GM12875 (cell line): ENCODE measurements around the gene ATF1.

Experiments used
- H3K4me3 ChIP-seq: one replicate; pipeline ENCODE4 v1.5.1; 2011; ENCODE audit warnings: low read depth, low read length, control low read depth
- CTCF ChIP-seq: IDR thresholded peaks from 2 replicates; pipeline ENCODE4 v1.5.1; 2011; ENCODE audit warnings: low read depth, mild to moderate bottlenecking, control low read depth, inconsistent platforms, low read length, moderate library complexity, borderline replicate concordance; ENCODE audit not compliant: insufficient read depth

Gene ATF1

GRCh38 chr12:50725011-50725942 is 38.6 kb upstream of the ATF1 start:
- TF ChIP-seq CTCF, result no peak
- H3K4me3 ChIP-seq, result no peak overlapping the region

- TF ChIP-seq CTCF, result no peak
- no peak overlapping the region for H3K4me3 ChIP-seq
These were observed 36.4 kb upstream of the ATF1 start for GRCh38 chr12:50727466-50727865.

GRCh38 chr12:50728417-50728816 is 35.5 kb upstream of the ATF1 start:
- no peak for TF ChIP-seq CTCF
- H3K4me3 ChIP-seq, result no peak overlapping the region

DNA sequence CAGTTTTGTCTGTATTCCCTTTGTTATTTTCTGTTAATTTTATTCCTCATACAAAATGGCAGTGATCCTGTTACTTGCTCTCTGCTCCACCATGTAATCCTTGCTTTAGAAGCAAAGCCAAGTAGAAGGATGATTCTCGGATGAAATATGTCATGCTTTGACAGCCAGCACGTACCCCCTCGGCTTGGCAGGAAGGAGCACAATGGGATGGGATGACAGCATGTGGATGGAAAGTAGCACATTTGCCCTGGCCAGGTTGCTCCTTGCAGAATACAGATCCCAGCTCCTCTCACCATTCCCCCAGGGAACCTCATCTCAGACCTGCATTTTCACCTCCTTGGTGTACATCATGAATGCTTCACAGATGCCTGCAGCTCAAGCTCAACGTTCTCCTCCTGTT is 35.1 kb upstream of the ATF1 start:
- H3K4me3 ChIP-seq, result no peak overlapping the region
- no peak for TF ChIP-seq CTCF

- H3K4me3 ChIP-seq, result no peak overlapping the region
- TF ChIP-seq CTCF, result no peak
These were observed 31.3 kb upstream of the ATF1 start for GRCh38 chr12:50732591-50732990.

- H3K4me3 ChIP-seq, result no peak overlapping the region
- no peak for TF ChIP-seq CTCF
These were observed 30.2 kb upstream of the ATF1 start for GRCh38 chr12:50733706-50734105.
